GM23338 (cell line): ENCODE results near the gene TK1. TPM values are rescaled to one million over a fixed set of nuclear protein-coding genes. Genes with fewer than 3 reads are reported as not detected.

Experiments
- ATAC-seq: fragments of 200-7000 bp; cut with Tn5 transposase; 3 replicates; pipeline ENCODE4 v1.9.1; 2020
- DNase-seq: peaks from one replicate; pipeline ENCODE4 v3.0.0-alpha.2; 2015; ENCODE audit warnings: low spot score
- H2AFZ ChIP-seq: fragments of 200-600 bp; sonication (generic); 2 replicates; pipeline ENCODE4 v1.8.0; 2016; ENCODE audit warnings: antibody characterized with exemption, mild to moderate bottlenecking, moderate library complexity
- H3F3A ChIP-seq: fragments of 200-600 bp; sonication (generic); replicated peaks from 2 replicates; pipeline ENCODE4 v1.8.0; 2017; ENCODE audit warnings: antibody characterized with exemption, mixed run types, low read depth
- H3K27ac ChIP-seq: fragments of 200-600 bp; sonication (generic); 2 replicates; pipeline ENCODE4 v1.6.1; 2016; ENCODE audit warnings: low read depth
- H3K27me3 ChIP-seq: fragments of 200-600 bp; sonication (generic); 2 replicates; pipeline ENCODE4 v1.8.0; 2016; ENCODE audit warnings: mild to moderate bottlenecking, mixed run types, moderate library complexity; ENCODE audit not compliant: insufficient read depth
- H3K36me3 ChIP-seq: fragments of 200-600 bp; sonication (generic); 2 replicates; pipeline ENCODE4 v1.8.0; 2016; ENCODE audit warnings: mild to moderate bottlenecking; ENCODE audit not compliant: insufficient read depth
- H3K4me1 ChIP-seq: fragments of 200-600 bp; sonication (generic); 2 replicates; pipeline ENCODE4 v1.8.0; 2016; ENCODE audit warnings: mild to moderate bottlenecking, moderate library complexity; ENCODE audit not compliant: insufficient read depth
- H3K4me2 ChIP-seq: fragments of 200-600 bp; sonication (generic); 2 replicates; pipeline ENCODE4 v1.7.1; 2017; ENCODE audit warnings: mixed run types
- H3K4me3 ChIP-seq: fragments of 200-600 bp; sonication (generic); 2 replicates; pipeline ENCODE4 v1.6.1; 2016; ENCODE audit warnings: mixed run types
- H3K79me2 ChIP-seq: fragments of 200-600 bp; sonication (generic); replicated peaks from 2 replicates; pipeline ENCODE4 v1.8.0; 2017; ENCODE audit warnings: mild to moderate bottlenecking; ENCODE audit not compliant: insufficient read depth
- H3K9me2 ChIP-seq: fragments of 200-600 bp; sonication (generic); 2 replicates; pipeline ENCODE4 v1.8.0; 2017; ENCODE audit not compliant: insufficient read depth
- H4K20me1 ChIP-seq: fragments of 200-600 bp; sonication (generic); replicated peaks from 2 replicates; pipeline ENCODE4 v1.8.0; 2017; ENCODE audit warnings: mild to moderate bottlenecking; ENCODE audit not compliant: insufficient read depth
- H3K27ac Mint-ChIP-seq: 2 replicates; pipeline ENCODE4 v1.8.0; 2020; ENCODE audit warnings: inconsistent platforms, mild to moderate bottlenecking, moderate library complexity, mixed read lengths
- H3K27me3 Mint-ChIP-seq: 3 replicates; pipeline ENCODE4 v1.8.0; 2022; ENCODE audit warnings: low read depth, mild to moderate bottlenecking, moderate library complexity, mixed read lengths, inconsistent platforms; ENCODE audit not compliant: insufficient read depth, poor library complexity
- H3K36me3 Mint-ChIP-seq: 3 replicates; pipeline ENCODE4 v1.8.0; 2021; ENCODE audit warnings: low read depth, mild to moderate bottlenecking, inconsistent platforms, moderate library complexity, mixed read lengths
- H3K4me1 Mint-ChIP-seq: 3 replicates; pipeline ENCODE4 v1.8.0; 2020; ENCODE audit warnings: mild to moderate bottlenecking, inconsistent platforms, mixed read lengths
- H3K4me3 Mint-ChIP-seq: 3 replicates; pipeline ENCODE4 v1.8.0; 2021; ENCODE audit warnings: moderate library complexity, mild to moderate bottlenecking, inconsistent platforms, mixed read lengths
- H3K9me3 Mint-ChIP-seq: 3 replicates; pipeline ENCODE4 v1.8.0; 2020; ENCODE audit warnings: moderate library complexity, mild to moderate bottlenecking, inconsistent platforms, mixed read lengths
- EZH2phosphoT487 ChIP-seq: fragments of 200-600 bp; sonication (generic); IDR thresholded peaks from one replicate; pipeline ENCODE4 v1.8.1; 2018; ENCODE audit warnings: antibody characterized with exemption; ENCODE audit not compliant: unreplicated experiment
- STAT1 ChIP-seq: IDR thresholded peaks from one replicate; pipeline ENCODE4 v1.6.1; 2016; ENCODE audit warnings: antibody characterized with exemption; ENCODE audit not compliant: unreplicated experiment
- ZNF114 ChIP-seq: fragments of 250-450 bp; sonication (Bioruptor Pico); IDR thresholded peaks from 2 replicates; pipeline ENCODE4 v1.5.0; 2020; ENCODE audit warnings: mild to moderate bottlenecking, moderate library complexity
- polyA plus RNA-seq: library from polyadenylated mRNA; unstranded; fragments of >200 nt; fragmentation: Nextera tagmentation; extraction: Ambion mirVana; gene quantifications from 2 replicates; pipeline ENCODE4 v1.2.1, GENCODE V29; 2016
- total RNA-seq: library from RNA; depleted of rRNA; stranded (reverse); fragments of >200 nt; shearing (Covaris generic); gene quantifications from 2 replicates; pipeline ENCODE4 v1.2.3, GENCODE V29; 2014
- TF ChIP-seq, protein P1 (sequence below): fragments of 250-450 bp; sonication (Bioruptor Pico); IDR thresholded peaks from 2 replicates; pipeline ENCODE4 v1.5.0; 2020; ENCODE audit warnings: mild to moderate bottlenecking, moderate library complexity

TK1 gene
- total and polyA plus RNA-seq, 2 experiments from 2014 or later = 74.5 to 84.4 TPM

DNA sequence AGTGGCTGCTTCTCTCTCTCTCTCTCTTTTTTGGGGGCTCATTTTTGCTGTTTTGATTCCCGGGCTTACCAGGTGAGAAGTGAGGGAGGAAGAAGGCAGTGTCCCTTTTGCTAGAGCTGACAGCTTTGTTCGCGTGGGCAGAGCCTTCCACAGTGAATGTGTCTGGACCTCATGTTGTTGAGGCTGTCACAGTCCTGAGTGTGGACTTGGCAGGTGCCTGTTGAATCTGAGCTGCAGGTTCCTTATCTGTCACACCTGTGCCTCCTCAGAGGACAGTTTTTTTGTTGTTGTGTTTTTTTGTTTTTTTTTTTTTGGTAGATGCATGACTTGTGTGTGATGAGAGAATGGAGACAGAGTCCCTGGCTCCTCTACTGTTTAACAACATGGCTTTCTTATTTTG lies 36.9 kb upstream of the TK1 start:
- Mint-ChIP-seq H3K4me1 (peaks cover 16% of the 10 kb centered on the region), H3K9me3 (no peaks in the 10 kb centered on the region), H3K36me3 (peaks cover 54% of the 10 kb centered on the region), H3K27ac (no peak overlapping the region), H3K4me3 (no peak overlapping the region), H3K27me3 (peaks cover 8% of the 10 kb centered on the region)
- no peak overlapping the region for H3K4me2 ChIP-seq
- H3K27ac ChIP-seq = no peak overlapping the region
- no peaks in the 10 kb centered on the region for H3K9me2 ChIP-seq
- peaks cover 4% of the 10 kb centered on the region; the same call in 1 of the 2 replicates for H3K4me1 ChIP-seq
- no peaks in the 10 kb centered on the region; the same call in none of the 2 replicates for H4K20me1 ChIP-seq
- H3K4me3 ChIP-seq = no peak overlapping the region
- ATAC-seq = no peak
- peaks cover 24% of the 10 kb centered on the region for H3K36me3 ChIP-seq
- no peak for DNase-seq
- peaks cover 41% of the 10 kb centered on the region for H3F3A ChIP-seq
- no peak overlapping the region for H2AFZ ChIP-seq
- no peaks in the 10 kb centered on the region for H3K27me3 ChIP-seq
- H3K79me2 ChIP-seq = peaks cover 12% of the 10 kb centered on the region; the same call in 1 of the 2 replicates
- TF ChIP-seq, protein P1, sequence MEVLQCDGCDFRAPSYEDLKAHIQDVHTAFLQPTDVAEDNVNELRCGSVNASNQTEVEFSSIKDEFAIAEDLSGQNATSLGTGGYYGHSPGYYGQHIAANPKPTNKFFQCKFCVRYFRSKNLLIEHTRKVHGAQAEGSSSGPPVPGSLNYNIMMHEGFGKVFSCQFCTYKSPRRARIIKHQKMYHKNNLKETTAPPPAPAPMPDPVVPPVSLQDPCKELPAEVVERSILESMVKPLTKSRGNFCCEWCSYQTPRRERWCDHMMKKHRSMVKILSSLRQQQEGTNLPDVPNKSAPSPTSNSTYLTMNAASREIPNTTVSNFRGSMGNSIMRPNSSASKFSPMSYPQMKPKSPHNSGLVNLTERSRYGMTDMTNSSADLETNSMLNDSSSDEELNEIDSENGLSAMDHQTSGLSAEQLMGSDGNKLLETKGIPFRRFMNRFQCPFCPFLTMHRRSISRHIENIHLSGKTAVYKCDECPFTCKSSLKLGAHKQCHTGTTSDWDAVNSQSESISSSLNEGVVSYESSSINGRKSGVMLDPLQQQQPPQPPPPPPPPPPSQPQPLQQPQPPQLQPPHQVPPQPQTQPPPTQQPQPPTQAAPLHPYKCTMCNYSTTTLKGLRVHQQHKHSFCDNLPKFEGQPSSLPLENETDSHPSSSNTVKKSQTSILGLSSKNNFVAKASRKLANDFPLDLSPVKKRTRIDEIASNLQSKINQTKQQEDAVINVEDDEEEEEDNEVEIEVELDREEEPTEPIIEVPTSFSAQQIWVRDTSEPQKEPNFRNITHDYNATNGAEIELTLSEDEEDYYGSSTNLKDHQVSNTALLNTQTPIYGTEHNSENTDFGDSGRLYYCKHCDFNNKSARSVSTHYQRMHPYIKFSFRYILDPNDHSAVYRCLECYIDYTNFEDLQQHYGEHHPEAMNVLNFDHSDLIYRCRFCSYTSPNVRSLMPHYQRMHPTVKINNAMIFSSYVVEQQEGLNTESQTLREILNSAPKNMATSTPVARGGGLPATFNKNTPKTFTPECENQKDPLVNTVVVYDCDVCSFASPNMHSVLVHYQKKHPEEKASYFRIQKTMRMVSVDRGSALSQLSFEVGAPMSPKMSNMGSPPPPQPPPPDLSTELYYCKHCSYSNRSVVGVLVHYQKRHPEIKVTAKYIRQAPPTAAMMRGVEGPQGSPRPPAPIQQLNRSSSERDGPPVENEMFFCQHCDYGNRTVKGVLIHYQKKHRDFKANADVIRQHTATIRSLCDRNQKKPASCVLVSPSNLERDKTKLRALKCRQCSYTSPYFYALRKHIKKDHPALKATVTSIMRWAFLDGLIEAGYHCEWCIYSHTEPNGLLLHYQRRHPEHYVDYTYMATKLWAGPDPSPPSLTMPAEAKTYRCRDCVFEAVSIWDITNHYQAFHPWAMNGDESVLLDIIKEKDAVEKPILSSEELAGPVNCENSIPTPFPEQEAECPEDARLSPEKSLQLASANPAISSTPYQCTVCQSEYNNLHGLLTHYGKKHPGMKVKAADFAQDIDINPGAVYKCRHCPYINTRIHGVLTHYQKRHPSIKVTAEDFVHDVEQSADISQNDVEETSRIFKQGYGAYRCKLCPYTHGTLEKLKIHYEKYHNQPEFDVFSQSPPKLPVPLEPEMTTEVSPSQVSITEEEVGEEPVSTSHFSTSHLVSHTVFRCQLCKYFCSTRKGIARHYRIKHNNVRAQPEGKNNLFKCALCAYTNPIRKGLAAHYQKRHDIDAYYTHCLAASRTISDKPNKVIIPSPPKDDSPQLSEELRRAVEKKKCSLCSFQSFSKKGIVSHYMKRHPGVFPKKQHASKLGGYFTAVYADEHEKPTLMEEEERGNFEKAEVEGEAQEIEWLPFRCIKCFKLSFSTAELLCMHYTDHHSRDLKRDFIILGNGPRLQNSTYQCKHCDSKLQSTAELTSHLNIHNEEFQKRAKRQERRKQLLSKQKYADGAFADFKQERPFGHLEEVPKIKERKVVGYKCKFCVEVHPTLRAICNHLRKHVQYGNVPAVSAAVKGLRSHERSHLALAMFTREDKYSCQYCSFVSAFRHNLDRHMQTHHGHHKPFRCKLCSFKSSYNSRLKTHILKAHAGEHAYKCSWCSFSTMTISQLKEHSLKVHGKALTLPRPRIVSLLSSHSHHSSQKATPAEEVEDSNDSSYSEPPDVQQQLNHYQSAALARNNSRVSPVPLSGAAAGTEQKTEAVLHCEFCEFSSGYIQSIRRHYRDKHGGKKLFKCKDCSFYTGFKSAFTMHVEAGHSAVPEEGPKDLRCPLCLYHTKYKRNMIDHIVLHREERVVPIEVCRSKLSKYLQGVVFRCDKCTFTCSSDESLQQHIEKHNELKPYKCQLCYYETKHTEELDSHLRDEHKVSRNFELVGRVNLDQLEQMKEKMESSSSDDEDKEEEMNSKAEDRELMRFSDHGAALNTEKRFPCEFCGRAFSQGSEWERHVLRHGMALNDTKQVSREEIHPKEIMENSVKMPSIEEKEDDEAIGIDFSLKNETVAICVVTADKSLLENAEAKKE (CRISPR knock-in tag) = no peak
- TF ChIP-seq ZNF114 (CRISPR knock-in tag) = no peak
- TF ChIP-seq EZH2phosphoT487 = no peak

DNA sequence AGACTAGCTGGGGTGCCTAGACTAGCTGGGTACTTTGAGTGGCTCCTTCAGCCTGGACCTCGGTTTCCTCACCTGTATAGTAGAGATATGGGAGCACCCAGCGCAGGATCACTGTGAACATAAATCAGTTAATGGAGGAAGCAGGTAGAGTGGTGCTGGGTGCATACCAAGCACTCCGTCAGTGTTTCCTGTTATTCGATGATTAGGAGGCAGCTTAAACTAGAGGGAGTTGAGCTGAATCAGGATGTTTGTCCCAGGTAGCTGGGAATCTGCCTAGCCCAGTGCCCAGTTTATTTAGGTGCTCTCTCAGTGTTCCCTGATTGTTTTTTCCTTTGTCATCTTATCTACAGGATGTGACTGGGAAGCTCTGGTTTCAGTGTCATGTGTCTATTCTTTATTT lies 36.2 kb upstream of the TK1 start:
- no peaks in the 10 kb centered on the region; the same call in 2 of the 3 replicates for H3K9me3 Mint-ChIP-seq
- no peak overlapping the region for H2AFZ ChIP-seq
- no peak overlapping the region for H3K4me3 Mint-ChIP-seq
- peaks cover 4% of the 10 kb centered on the region; the same call in 1 of the 2 replicates for H3K4me1 ChIP-seq
- H3K4me1 Mint-ChIP-seq = peaks cover 18% of the 10 kb centered on the region
- peaks cover 60% of the 10 kb centered on the region for H3K36me3 Mint-ChIP-seq
- no peak overlapping the region for H3K4me2 ChIP-seq
- H3K9me2 ChIP-seq = no peaks in the 10 kb centered on the region
- DNase-seq (no peak), ATAC-seq (no peak)
- H3K27ac ChIP-seq = no peak overlapping the region
- H3K4me3 ChIP-seq = no peak overlapping the region
- H4K20me1 ChIP-seq = no peaks in the 10 kb centered on the region; the same call in none of the 2 replicates
- H3K27me3 Mint-ChIP-seq = peaks cover 10% of the 10 kb centered on the region
- H3K36me3 ChIP-seq = peaks cover 28% of the 10 kb centered on the region
- H3K79me2 ChIP-seq = peaks cover 12% of the 10 kb centered on the region; the same call in 1 of the 2 replicates
- H3K27ac Mint-ChIP-seq = no peak overlapping the region
- no peaks in the 10 kb centered on the region for H3K27me3 ChIP-seq
- peaks cover 41% of the 10 kb centered on the region for H3F3A ChIP-seq
- TF ChIP-seq ZNF114 (CRISPR knock-in tag) (no peak), EZH2phosphoT487 (no peak), STAT1 (no peak)
- TF ChIP-seq, protein P1 (CRISPR knock-in tag) = no peak
